SK-N-SH (cell line): ENCODE measurements around the gene MBD2. TPM values are rescaled to one million over a fixed set of nuclear protein-coding genes. Genes with fewer than 3 reads are reported as not detected.

Source experiments
- CTCF ChIA-PET: fragments of 300-600, 350-600 bp; formaldehyde crosslinking; extraction: SDS; loops from one replicate; lab custom pipeline; 2021; lab: Yijun Ruan, JAX
- POLR2A ChIA-PET: fragments of 350-600 bp; sonication (Branson Sonifier 250); formaldehyde crosslinking; extraction: SDS; loops from one replicate; lab custom pipeline; 2020; ENCODE audit warnings: antibody characterized with exemption, inconsistent platforms; lab: Yijun Ruan, JAX
- DNase-seq: peaks from one replicate; pipeline ENCODE4 v3.0.0; 2012
- H2AFZ ChIP-seq: fragments of 200-600 bp; sonication (generic); 2 replicates; pipeline ENCODE4 v1.8.1; 2016; ENCODE audit warnings: antibody characterized with exemption, mild to moderate bottlenecking, low read depth
- H3F3A ChIP-seq: fragments of 200-600 bp; sonication (generic); replicated peaks from 2 replicates; pipeline ENCODE3; 2016; ENCODE audit warnings: antibody characterized with exemption, mild to moderate bottlenecking; ENCODE audit not compliant: insufficient read depth
- H3K27ac ChIP-seq, 2 experiments: fragments of 200-500 bp in 1 of 2; fragments of 200-600 bp in 1 of 2; sonication (Bioruptor generic) in 1 of 2; sonication (generic), shearing (Covaris generic) in 1 of 2; 2 replicates each; pipeline versions ENCODE4 v1.5.1 to v1.6.1; 2014 to 2016; ENCODE audit warnings: low read depth in 2 of 2, inconsistent platforms in 1 of 2, low read length in 1 of 2, mild to moderate bottlenecking in 1 of 2, mixed read lengths in 1 of 2
- H3K27me3 ChIP-seq: fragments of 200-600 bp; sonication (generic), shearing (Covaris generic); 2 replicates; pipeline ENCODE4 v1.6.1; 2016; ENCODE audit warnings: mixed run types; ENCODE audit not compliant: insufficient read depth
- H3K36me3 ChIP-seq, 2 experiments: fragments of 200-500 bp in 1 of 2; fragments of 200-600 bp in 1 of 2; sonication (Bioruptor generic) in 1 of 2; sonication (generic) in 1 of 2; replicated peaks in 1 of 2; 2 replicates each; pipeline versions ENCODE3 to v1.5.1; 2014 to 2016; ENCODE audit warnings: low read length in 1 of 2, mild to moderate bottlenecking in 1 of 2; ENCODE audit not compliant: insufficient read depth in 2 of 2, control insufficient read depth in 1 of 2
- H3K4me1 ChIP-seq, 2 experiments: fragments of 200-500 bp in 1 of 2; fragments of 200-600 bp in 1 of 2; sonication (Bioruptor generic) in 1 of 2; sonication (generic), shearing (Covaris generic) in 1 of 2; 2 replicates each; pipeline versions ENCODE4 v1.5.1 to v1.6.1; 2014 to 2016; ENCODE audit warnings: low read depth in 1 of 2, low read length in 1 of 2, mixed run types in 1 of 2; ENCODE audit not compliant: insufficient read depth in 2 of 2, control insufficient read depth in 1 of 2
- H3K4me2 ChIP-seq: fragments of 200-600 bp; sonication (generic), shearing (Covaris generic); 2 replicates; pipeline ENCODE4 v1.6.1; 2017; ENCODE audit warnings: mixed run types
- H3K4me3 ChIP-seq, 2 experiments: fragments of 200-500 bp in 1 of 2; fragments of 200-600 bp in 1 of 2; sonication (Bioruptor generic) in 1 of 2; sonication (generic), shearing (Covaris generic) in 1 of 2; 2 replicates each; pipeline versions ENCODE4 v1.5.1 to v1.8.1; 2014 to 2016; ENCODE audit warnings: low read depth in 2 of 2, inconsistent platforms in 1 of 2, low read length in 1 of 2, mild to moderate bottlenecking in 1 of 2, mixed read lengths in 1 of 2, moderate library complexity in 1 of 2
- H3K79me2 ChIP-seq: fragments of 200-600 bp; sonication (generic); 2 replicates; pipeline ENCODE4 v1.8.1; 2017; ENCODE audit warnings: mild to moderate bottlenecking; ENCODE audit not compliant: insufficient read depth
- H3K9ac ChIP-seq: fragments of 200-600 bp; sonication (generic); 2 replicates; pipeline ENCODE4 v1.6.1; 2017; ENCODE audit warnings: mixed run types
- H3K9me2 ChIP-seq: fragments of 200-600 bp; sonication (generic); 2 replicates; pipeline ENCODE4 v1.6.1; 2017; ENCODE audit warnings: mixed run types
- H3K9me3 ChIP-seq: fragments of 200-600 bp; sonication (generic); 2 replicates; pipeline ENCODE4 v1.6.1; 2017; ENCODE audit warnings: mixed run types, mild to moderate bottlenecking, moderate library complexity
- H4K20me1 ChIP-seq: fragments of 200-600 bp; sonication (generic); 2 replicates; pipeline ENCODE4 v1.6.1; 2017; ENCODE audit warnings: mild to moderate bottlenecking, mixed run types; ENCODE audit not compliant: insufficient read depth
- CHD2 ChIP-seq: fragments of 150-350 bp; IDR thresholded peaks from 2 replicates; pipeline ENCODE4 v1.6.1; 2018; ENCODE audit warnings: low read length; ENCODE audit not compliant: partially characterized antibody
- CTCF ChIP-seq: fragments of 200-600 bp; sonication (generic); IDR thresholded peaks from 2 replicates; pipeline ENCODE4 v1.6.1; 2017; ENCODE audit warnings: antibody characterized with exemption, mild to moderate bottlenecking, moderate library complexity
- ELF1 ChIP-seq: IDR thresholded peaks from 2 replicates; pipeline ENCODE4 v1.4.0; 2012
- EP300 ChIP-seq, 2 experiments: IDR thresholded peaks; 2 replicates each; pipeline versions ENCODE4 v1.4.0 to v1.6.1; 2012; ENCODE audit warnings: borderline replicate concordance in 1 of 2, low read depth in 1 of 2, low read length in 1 of 2
- FOSL2 ChIP-seq: IDR thresholded peaks from 2 replicates; pipeline ENCODE4 v1.4.0; 2012; ENCODE audit warnings: low read depth, mild to moderate bottlenecking, moderate library complexity, borderline replicate concordance
- FOXM1 ChIP-seq: IDR thresholded peaks from 2 replicates; pipeline ENCODE4 v1.4.0; 2012; ENCODE audit warnings: low read depth, mild to moderate bottlenecking
- GABPA ChIP-seq: IDR thresholded peaks from 2 replicates; pipeline ENCODE4 v1.4.0; 2012; ENCODE audit warnings: low read depth, mild to moderate bottlenecking
- GATA2 ChIP-seq: sonication (generic); formaldehyde crosslinking; IDR thresholded peaks from 2 replicates; pipeline ENCODE4 v1.5.0; 2020; ENCODE audit warnings: mild to moderate bottlenecking, missing genetic modification reagents
- MEF2A ChIP-seq: IDR thresholded peaks from 2 replicates; pipeline ENCODE4 v1.4.0; 2012; ENCODE audit warnings: low read depth, borderline replicate concordance
- NRF1 ChIP-seq: IDR thresholded peaks from 2 replicates; pipeline ENCODE4 v1.6.1; 2012; ENCODE audit warnings: low read depth, mild to moderate bottlenecking, low read length
- PBX3 ChIP-seq: IDR thresholded peaks from 2 replicates; pipeline ENCODE4; 2012
- POLR2AphosphoS5 ChIP-seq: IDR thresholded peaks from 2 replicates; pipeline ENCODE4 v1.6.1; 2012; ENCODE audit warnings: low read depth, low read length
- RAD21 ChIP-seq: IDR thresholded peaks from 2 replicates; pipeline ENCODE4 v1.6.1; 2012; ENCODE audit warnings: mild to moderate bottlenecking, low read length
- RCOR1 ChIP-seq: fragments of 150-350 bp; IDR thresholded peaks from 2 replicates; pipeline ENCODE4 v1.6.1; 2017; ENCODE audit warnings: antibody characterized with exemption, low read length
- REST ChIP-seq: IDR thresholded peaks from 2 replicates; pipeline ENCODE4 v1.6.1; 2012; ENCODE audit warnings: mild to moderate bottlenecking, low read depth, low read length, moderate library complexity
- RFX5 ChIP-seq: IDR thresholded peaks from 2 replicates; pipeline ENCODE4 v1.6.1; 2012; ENCODE audit warnings: mild to moderate bottlenecking, improper control_type of control experiment, low read length
- RXRA ChIP-seq: IDR thresholded peaks from 2 replicates; pipeline ENCODE4 v1.4.0; 2012; ENCODE audit warnings: low read depth, mild to moderate bottlenecking, borderline replicate concordance
- TAF1 ChIP-seq: IDR thresholded peaks from 2 replicates; pipeline ENCODE4 v1.6.1; 2012; ENCODE audit warnings: low read depth, mild to moderate bottlenecking, low read length, moderate library complexity, borderline replicate concordance
- TCF12 ChIP-seq: IDR thresholded peaks from 2 replicates; pipeline ENCODE4 v1.4.0; 2012
- USF2 ChIP-seq: fragments of 150-350 bp; IDR thresholded peaks from 2 replicates; pipeline ENCODE4 v1.6.1; 2017; ENCODE audit warnings: antibody characterized with exemption, low read length, low read depth, borderline replicate concordance
- WGBS: methylation state at CpG from one replicate; pipeline ENCODE4 v1.1.6; 2017; ENCODE audit warnings: low lambda C conversion rate; 5-methylcytosine and 5-hydroxymethylcytosine counted together
- polyA plus RNA-seq, 3 experiments: library from polyadenylated mRNA; depleted of rRNA; stranded (reverse); fragments of >200 nt; gene quantifications; 2 replicates each; pipeline ENCODE4 v1.2.3, GENCODE V29; 2012

Gene MBD2
- polyA plus RNA-seq, 1 of the 3 experiments (the other 2 are of a cell fraction): 12.5 TPM

- DNase-seq: no peak
- H3K9me2 ChIP-seq: no peaks in the 10 kb centered on the region
- peaks cover 30% of the 10 kb centered on the region for H4K20me1 ChIP-seq
- no peaks in the 10 kb centered on the region for H3K9me3 ChIP-seq
- CTCF ChIA-PET: no interaction called here
- no peak overlapping the region for H3K27ac ChIP-seq
- no peak overlapping the region for H3K9ac ChIP-seq
- no peaks in the 10 kb centered on the region for H3K27me3 ChIP-seq
- H3K4me3 ChIP-seq: no peak overlapping the region
- H2AFZ ChIP-seq: no peak overlapping the region
- H3K36me3 ChIP-seq: peaks cover 32 to 40% of the 10 kb centered on the region in 2 experiments
- H3F3A ChIP-seq: no peaks in the 10 kb centered on the region
- no peak for TF ChIP-seq RCOR1
- TF ChIP-seq RFX5: no peak
- no peak for TF ChIP-seq ELF1
- no peak for TF ChIP-seq REST
- no peak for TF ChIP-seq CTCF
- TF ChIP-seq TAF1: no peak
- no peak for TF ChIP-seq PBX3
- no peak for TF ChIP-seq RAD21
- no peak for TF ChIP-seq RXRA
- TF ChIP-seq EP300 (IDR thresholded peaks at IDR 0.05; ENCODE audit: borderline replicate concordance in 1 of 2, low read depth in 1 of 2, low read length in 1 of 2): no peak
- TF ChIP-seq FOSL2: no peak
- no peak for TF ChIP-seq GABPA
- TF ChIP-seq GATA2 (CRISPR knock-in tag): no peak
- TF ChIP-seq CHD2: no peak
- TF ChIP-seq TCF12: no peak
- TF ChIP-seq MEF2A: no peak
- TF ChIP-seq USF2: no peak
- no peak for TF ChIP-seq POLR2AphosphoS5
- no peak for TF ChIP-seq FOXM1
- TF ChIP-seq NRF1: no peak
- TF ChIP-seq, all 33 proteins: peak for 0
- Histone ChIP-seq H3K4me2 (no peak overlapping the region), H3K4me1 (no peaks in the 10 kb centered on the region; a peak in 1 of 4 replicates), H3K79me2 (peaks cover 80% of the 10 kb centered on the region)
- 96% methylated on average over 4 of the region's 4 CpGs for WGBS
- POLR2A ChIA-PET: no interaction called here
Observed at GRCh38 chr18:54202851-54203250, 21.6 kb downstream of the MBD2 start.
